ENCODE results near the gene SERPINA1. TPM values are rescaled to one million over a fixed set of nuclear protein-coding genes. Genes with fewer than 3 reads are reported as not detected.

SERPINA1 gene
- total RNA-seq, 1 donor from 2014 or later = 348 TPM

Other genes with a start within 250 kb of the SERPINA1 start
- 1.4 TPM for gene PPP4R4, start 214.3 kb downstream of the SERPINA1 start, total RNA-seq
- gene SERPINA10, start 95.3 kb downstream of the SERPINA1 start, total RNA-seq = 0.32 TPM
- gene SERPINA6, start 65.3 kb downstream of the SERPINA1 start, total RNA-seq = 88.3 TPM
- gene SERPINA2, start 21.9 kb downstream of the SERPINA1 start, total RNA-seq = not detected
- 0.14 TPM for gene SERPINA11, start 64.2 kb upstream of the SERPINA1 start, total RNA-seq
- gene SERPINA9, start 87.6 kb upstream of the SERPINA1 start, total RNA-seq = not detected
- not detected for gene SERPINA12, start 120.9 kb upstream of the SERPINA1 start, total RNA-seq
- 133 TPM for gene SERPINA4, start 172.8 kb upstream of the SERPINA1 start, total RNA-seq
- 655 TPM for gene SERPINA5, start 192.8 kb upstream of the SERPINA1 start, total RNA-seq
- 101 TPM for gene SERPINA3, start 223.8 kb upstream of the SERPINA1 start, total RNA-seq